EL (cell line): ENCODE data around the gene COL6A1.
"Not testable (repeated sequence)": the region's sequence is repeated elsewhere in the genome, so short reads cannot be mapped to it uniquely, and the experiment has no call there.

Source experiments
- DNase-seq: peaks from one replicate; pipeline ENCODE4 v3.0.0-alpha.2; 2016

The COL6A1 gene

GRCh38 chr21:45966791-45967394 lies 14.7 kb upstream of the COL6A1 start:
- no peak for DNase-seq

GRCh38 chr21:45969921-45970673 lies 11.5 kb upstream of the COL6A1 start:
- no peak for DNase-seq

- peak; percentile 54 for DNase-seq
Observed at GRCh38 chr21:45970674-45971615, 10.6 kb upstream of the COL6A1 start.

GRCh38 chr21:45971616-45972352 lies 9.8 kb upstream of the COL6A1 start:
- peak; percentile 67 for DNase-seq

GRCh38 chr21:45972353-45972715 lies 9.2 kb upstream of the COL6A1 start:
- no peak for DNase-seq

GRCh38 chr21:45972716-45973474 lies 8.7 kb upstream of the COL6A1 start:
- DNase-seq = peak; percentile 78

GRCh38 chr21:45973475-45974072 lies 8.0 kb upstream of the COL6A1 start:
- DNase-seq = peak; percentile 87

- peak; percentile 80 for DNase-seq
Observed at GRCh38 chr21:45974073-45975019, 7.2 kb upstream of the COL6A1 start.

- DNase-seq = peak; percentile 21
Observed at GRCh38 chr21:45975020-45975666, 6.4 kb upstream of the COL6A1 start.

GRCh38 chr21:45975667-45976409 lies 5.7 kb upstream of the COL6A1 start:
- DNase-seq = not testable (repeated sequence)

GRCh38 chr21:45976701-45977311 lies 4.8 kb upstream of the COL6A1 start:
- DNase-seq = no peak

- no peak for DNase-seq
Observed at GRCh38 chr21:45977396-45977795, 4.2 kb upstream of the COL6A1 start.

- no peak for DNase-seq
Observed at GRCh38 chr21:45979141-45979631, 2.4 kb upstream of the COL6A1 start.

GRCh38 chr21:45979651-45980050 lies 1.9 kb upstream of the COL6A1 start:
- DNase-seq = no peak

- DNase-seq = no peak
Observed at GRCh38 chr21:45980271-45980670, 1.3 kb upstream of the COL6A1 start.

- no peak for DNase-seq
Observed at GRCh38 chr21:45980697-45981096, 873 bp upstream of the COL6A1 start.

- peak; percentile 32 for DNase-seq
Observed at GRCh38 chr21:45982092-45982757, 655 bp downstream of the COL6A1 start.
